NCI-H2107 treated with DMSO at 0.1 percent for 48 hours (cell line): ENCODE data around the gene AGAP1.
"Not testable (repeated sequence)": the region's sequence is repeated elsewhere in the genome, so short reads cannot be mapped to it uniquely, and the experiment has no call there.

Source experiments
- DNase-seq: peaks from one replicate; lab custom pipeline; 2025; ENCODE audit not compliant: unreplicated experiment; lab: John Stamatoyannopoulos, UW

AGAP1 gene

GRCh38 chr2:236045251-236046235 is 551.7 kb downstream of the AGAP1 start:
- no peak for DNase-seq

GRCh38 chr2:236046715-236047114 is 552.9 kb downstream of the AGAP1 start:
- no peak for DNase-seq

- no peak for DNase-seq
These were observed 553.3 kb downstream of the AGAP1 start for GRCh38 chr2:236047176-236047575.

- DNase-seq: no peak
These were observed 554.2 kb downstream of the AGAP1 start for GRCh38 chr2:236047886-236048540.

GRCh38 chr2:236049981-236050380 is 556.1 kb downstream of the AGAP1 start:
- no peak for DNase-seq

GRCh38 chr2:236051351-236051750 is 557.5 kb downstream of the AGAP1 start:
- DNase-seq: no peak

GRCh38 chr2:236051806-236052205 is 558.0 kb downstream of the AGAP1 start:
- DNase-seq: no peak

- no peak for DNase-seq
These were observed 558.4 kb downstream of the AGAP1 start for GRCh38 chr2:236052206-236052605.

- no peak for DNase-seq
These were observed 559.3 kb downstream of the AGAP1 start for GRCh38 chr2:236052926-236053821.

GRCh38 chr2:236054125-236054524 is 560.3 kb downstream of the AGAP1 start:
- no peak for DNase-seq

GRCh38 chr2:236054621-236055305 is 560.9 kb downstream of the AGAP1 start:
- DNase-seq: no peak

GRCh38 chr2:236055471-236055870 is 561.6 kb downstream of the AGAP1 start:
- no peak for DNase-seq

- DNase-seq: no peak
These were observed 562.3 kb downstream of the AGAP1 start for GRCh38 chr2:236056141-236056540.

GRCh38 chr2:236057375-236057774 is 563.5 kb downstream of the AGAP1 start:
- no peak for DNase-seq

GRCh38 chr2:236061497-236061896 is 567.7 kb downstream of the AGAP1 start:
- no peak for DNase-seq

GRCh38 chr2:236061899-236062298 is 568.1 kb downstream of the AGAP1 start:
- no peak for DNase-seq

GRCh38 chr2:236062806-236063205 is 569.0 kb downstream of the AGAP1 start:
- not testable (repeated sequence) for DNase-seq

GRCh38 chr2:236063994-236064393 is 570.2 kb downstream of the AGAP1 start:
- no peak for DNase-seq

- DNase-seq: no peak
These were observed 571.7 kb downstream of the AGAP1 start for GRCh38 chr2:236065314-236066160.

GRCh38 chr2:236070236-236070635 is 576.4 kb downstream of the AGAP1 start:
- no peak for DNase-seq
